PC-3 (cell line): ENCODE results near the gene EPHB2.
A peak's percentile ranks its signal among the peaks of the same experiment; 100 is the strongest.

Source experiments
- EZH2 ChIP-seq: fragments of 300-600 bp; sonication (generic); IDR thresholded peaks from one replicate; pipeline ENCODE4 v1.6.1; 2017; ENCODE audit warnings: antibody characterized with exemption, mild to moderate bottlenecking, low read length; ENCODE audit not compliant: unreplicated experiment
- EZH2phosphoT487 ChIP-seq: fragments of 300-600 bp; sonication (generic); IDR thresholded peaks from 2 replicates; pipeline ENCODE4 v1.6.1; 2018; ENCODE audit warnings: mild to moderate bottlenecking, antibody characterized with exemption, low read length, borderline replicate concordance
- TF ChIP-seq, protein P1 (sequence below): fragments of 300-600 bp; sonication (generic); conservative IDR thresholded peaks from 2 replicates; pipeline ENCODE4 v1.5.1; 2017; ENCODE audit warnings: antibody characterized with exemption, low read depth, mild to moderate bottlenecking, low read length

DNA sequence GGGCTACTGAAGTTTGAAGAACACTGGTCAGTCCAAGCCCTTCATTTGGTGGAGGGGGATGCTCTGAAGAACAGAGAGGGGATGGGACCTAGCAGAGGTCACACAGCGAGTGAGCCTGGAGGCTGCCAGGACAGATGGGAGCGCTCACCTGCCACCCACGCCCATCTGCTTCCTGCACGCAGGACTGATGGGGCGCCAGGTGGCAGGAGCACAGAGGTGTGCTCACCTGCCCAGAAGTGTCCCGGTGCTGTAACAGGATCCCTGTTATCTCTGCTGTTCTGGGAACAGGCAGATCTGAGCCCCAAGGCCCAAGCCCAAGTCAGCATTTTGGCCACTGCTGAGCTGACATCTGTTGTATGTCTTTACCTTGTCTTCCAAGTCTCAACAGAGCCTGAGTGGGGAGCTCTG lies 40.5 kb downstream of the EPHB2 start:
- TF ChIP-seq, protein P1, sequence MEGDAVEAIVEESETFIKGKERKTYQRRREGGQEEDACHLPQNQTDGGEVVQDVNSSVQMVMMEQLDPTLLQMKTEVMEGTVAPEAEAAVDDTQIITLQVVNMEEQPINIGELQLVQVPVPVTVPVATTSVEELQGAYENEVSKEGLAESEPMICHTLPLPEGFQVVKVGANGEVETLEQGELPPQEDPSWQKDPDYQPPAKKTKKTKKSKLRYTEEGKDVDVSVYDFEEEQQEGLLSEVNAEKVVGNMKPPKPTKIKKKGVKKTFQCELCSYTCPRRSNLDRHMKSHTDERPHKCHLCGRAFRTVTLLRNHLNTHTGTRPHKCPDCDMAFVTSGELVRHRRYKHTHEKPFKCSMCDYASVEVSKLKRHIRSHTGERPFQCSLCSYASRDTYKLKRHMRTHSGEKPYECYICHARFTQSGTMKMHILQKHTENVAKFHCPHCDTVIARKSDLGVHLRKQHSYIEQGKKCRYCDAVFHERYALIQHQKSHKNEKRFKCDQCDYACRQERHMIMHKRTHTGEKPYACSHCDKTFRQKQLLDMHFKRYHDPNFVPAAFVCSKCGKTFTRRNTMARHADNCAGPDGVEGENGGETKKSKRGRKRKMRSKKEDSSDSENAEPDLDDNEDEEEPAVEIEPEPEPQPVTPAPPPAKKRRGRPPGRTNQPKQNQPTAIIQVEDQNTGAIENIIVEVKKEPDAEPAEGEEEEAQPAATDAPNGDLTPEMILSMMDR: peak; percentile 30; the same call in 1 of the 2 replicates
- no peak for TF ChIP-seq EZH2
- TF ChIP-seq EZH2phosphoT487: no peak
